WTC11 (cell line): Measurements from ENCODE around the gene TOR1A. TPM values are rescaled to one million over a fixed set of nuclear protein-coding genes. Genes with fewer than 3 reads are reported as not detected.

ENCODE experiments used
- ATAC-seq: fragments of 200-7000 bp; cut with Tn5 transposase; 2 replicates; pipeline ENCODE4 v1.10.0; 2021; ENCODE audit warnings: mild to moderate bottlenecking, moderate library complexity
- CTCF ChIA-PET: fragments of 300-600 bp; sonication (Branson Sonifier 250); formaldehyde crosslinking; loops from one replicate; lab custom pipeline; 2021; ENCODE audit warnings: antibody characterized with exemption; lab: Charles Lee
- POLR2A ChIA-PET: fragments of 350-600 bp; sonication (Branson Sonifier 250); formaldehyde crosslinking; loops from one replicate; lab custom pipeline; 2021; ENCODE audit warnings: antibody characterized with exemption; lab: Charles Lee
- DNase-seq: peaks from one replicate; pipeline ENCODE4 v3.0.0; 2021; ENCODE audit warnings: low spot score
- H3K27ac Mint-ChIP-seq: 2 replicates; pipeline ENCODE4 v1.8.0; 2021; ENCODE audit warnings: mixed read lengths
- H3K27me3 Mint-ChIP-seq: 2 replicates; pipeline ENCODE4 v1.8.0; 2021; ENCODE audit warnings: low read depth, mild to moderate bottlenecking, moderate library complexity, mixed read lengths
- H3K36me3 Mint-ChIP-seq: 2 replicates; pipeline ENCODE4 v1.8.0; 2021; ENCODE audit warnings: mixed read lengths
- H3K4me1 Mint-ChIP-seq: 2 replicates; pipeline ENCODE4 v1.8.0; 2022; ENCODE audit warnings: mixed read lengths
- H3K4me3 Mint-ChIP-seq: 2 replicates; pipeline ENCODE4 v1.8.0; 2021; ENCODE audit warnings: mild to moderate bottlenecking, moderate library complexity, mixed read lengths
- H3K9me3 Mint-ChIP-seq: 2 replicates; pipeline ENCODE4 v1.8.0; 2021; ENCODE audit warnings: mixed read lengths
- CREB1 ChIP-seq: sonication (generic); formaldehyde crosslinking; IDR thresholded peaks from 2 replicates; pipeline ENCODE4 v1.8.0; 2023; ENCODE audit warnings: mild to moderate bottlenecking, missing genetic modification reagents
- CREM ChIP-seq: sonication (generic); formaldehyde crosslinking; IDR thresholded peaks from 2 replicates; pipeline ENCODE4 v1.8.1; 2022; ENCODE audit warnings: mild to moderate bottlenecking, missing genetic modification reagents, moderate library complexity
- EMX1 ChIP-seq: fragments of 250-450 bp; sonication (Bioruptor Pico); IDR thresholded peaks from 2 replicates; pipeline ENCODE4 v1.8.0; 2021; ENCODE audit warnings: mild to moderate bottlenecking
- FOXJ3 ChIP-seq: sonication (generic); formaldehyde crosslinking; IDR thresholded peaks from 2 replicates; pipeline ENCODE4 v1.9.0; 2021; ENCODE audit warnings: missing genetic modification reagents, mild to moderate bottlenecking, borderline replicate concordance
- FOXK1 ChIP-seq: sonication (generic); formaldehyde crosslinking; IDR thresholded peaks from 2 replicates; pipeline ENCODE4 v1.8.0; 2022; ENCODE audit warnings: mild to moderate bottlenecking, moderate library complexity, missing genetic modification reagents
- GRHL2 ChIP-seq: fragments of 250-450 bp; sonication (Bioruptor Pico); IDR thresholded peaks from 2 replicates; pipeline ENCODE4 v1.8.0; 2022; ENCODE audit warnings: mild to moderate bottlenecking, moderate library complexity; ENCODE audit not compliant: insufficient replicate concordance, severe bottlenecking
- GTF2I ChIP-seq: fragments of 250-450 bp; sonication (Bioruptor Pico); conservative IDR thresholded peaks from 2 replicates; pipeline ENCODE4 v1.4.0; 2021; ENCODE audit warnings: mild to moderate bottlenecking
- IRF2 ChIP-seq: sonication (generic); formaldehyde crosslinking; IDR thresholded peaks from 2 replicates; pipeline ENCODE4 v1.8.0; 2022; ENCODE audit warnings: low read depth, missing genetic modification reagents, borderline replicate concordance
- PRDM15 ChIP-seq: sonication (generic); formaldehyde crosslinking; IDR thresholded peaks from 2 replicates; pipeline ENCODE4 v1.8.0; 2022; ENCODE audit warnings: missing genetic modification reagents
- PRRX2 ChIP-seq: fragments of 250-450 bp; sonication (Bioruptor Pico); IDR thresholded peaks from 2 replicates; pipeline ENCODE4 v1.8.0; 2021; ENCODE audit warnings: mild to moderate bottlenecking
- TCF7 ChIP-seq: sonication (generic); formaldehyde crosslinking; IDR thresholded peaks from 2 replicates; pipeline ENCODE4 v1.8.0; 2022; ENCODE audit warnings: mild to moderate bottlenecking, low read depth, missing genetic modification reagents, moderate library complexity
- TP53 ChIP-seq: sonication (generic); formaldehyde crosslinking; IDR thresholded peaks from 2 replicates; pipeline ENCODE4 v1.8.1; 2023; ENCODE audit warnings: mild to moderate bottlenecking, missing genetic modification reagents
- ZMAT4 ChIP-seq: fragments of 250-450 bp; sonication (Bioruptor Pico); IDR thresholded peaks from 2 replicates; pipeline ENCODE4 v1.9.0; 2021; ENCODE audit warnings: mild to moderate bottlenecking
- ZNF425 ChIP-seq: fragments of 250-450 bp; sonication (Bioruptor Pico); conservative IDR thresholded peaks from 2 replicates; pipeline ENCODE4 v1.9.0; 2021; ENCODE audit warnings: mild to moderate bottlenecking
- ZNF512 ChIP-seq: sonication (generic); formaldehyde crosslinking; IDR thresholded peaks from 2 replicates; pipeline ENCODE4 v1.8.1; 2022; ENCODE audit warnings: missing genetic modification reagents, borderline replicate concordance
- total RNA-seq: library from RNA; stranded (reverse); gene quantifications from 3 replicates; pipeline ENCODE4 v1.2.3, GENCODE V29; 2021
- TF ChIP-seq, protein P1 (sequence below): sonication (generic); formaldehyde crosslinking; IDR thresholded peaks from 2 replicates; pipeline ENCODE4 v1.8.0; 2022; ENCODE audit warnings: mild to moderate bottlenecking, missing genetic modification reagents
- TF ChIP-seq, protein P2 (sequence below): fragments of 250-450 bp; sonication (Bioruptor Pico); IDR thresholded peaks from 2 replicates; pipeline ENCODE4 v1.9.0; 2021; ENCODE audit warnings: moderate library complexity, mild to moderate bottlenecking, inconsistent platforms, borderline replicate concordance
- TF ChIP-seq, protein P3 (sequence below): fragments of 200-600 bp; IDR thresholded peaks from 2 replicates; pipeline ENCODE4 v1.8.0; 2022; ENCODE audit warnings: antibody characterized with exemption
- TF ChIP-seq, protein P4 (sequence below): sonication (generic); formaldehyde crosslinking; conservative IDR thresholded peaks from 2 replicates; pipeline ENCODE4 v1.8.1; 2022; ENCODE audit warnings: mild to moderate bottlenecking, missing genetic modification reagents

TOR1A gene
- total RNA-seq, 1 experiment from 2014 or later, result 32.7 TPM

DNA sequence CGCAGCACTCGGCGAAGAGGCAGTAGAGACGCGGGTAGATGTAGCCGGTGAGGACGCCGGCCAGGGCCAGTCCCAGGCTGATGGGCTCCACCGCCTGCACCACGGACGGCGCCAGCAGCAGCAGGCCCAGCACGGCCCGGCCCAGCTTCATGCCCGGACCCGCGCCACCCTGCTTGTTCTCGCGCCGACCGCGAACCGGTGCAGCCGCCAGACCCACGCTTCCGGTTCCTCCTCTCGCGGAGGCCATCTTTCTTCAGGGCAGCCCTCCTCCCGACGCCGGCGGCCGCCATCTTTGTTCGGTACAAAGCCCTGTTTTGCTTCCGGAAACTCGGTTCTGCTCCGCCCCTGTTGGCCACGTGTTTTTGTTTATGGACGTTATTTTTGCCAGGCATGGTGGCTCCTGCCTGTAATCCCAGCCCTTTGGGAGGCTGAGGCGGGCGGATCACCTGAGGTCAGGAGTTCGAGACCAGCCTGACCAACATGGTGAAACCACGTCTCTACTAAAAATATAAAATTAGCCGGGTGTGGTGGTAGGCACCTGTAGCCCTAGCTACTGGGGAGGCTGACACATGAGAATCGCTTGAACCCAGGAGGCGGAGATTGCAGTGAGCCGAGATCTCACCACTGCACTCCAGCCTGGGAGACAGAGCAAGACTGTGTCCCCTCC lies at the start of gene TOR1A (continued):
- peak; percentile 61; the same call in 1 of the 2 replicates for TF ChIP-seq GTF2I
- TF ChIP-seq, protein P1, sequence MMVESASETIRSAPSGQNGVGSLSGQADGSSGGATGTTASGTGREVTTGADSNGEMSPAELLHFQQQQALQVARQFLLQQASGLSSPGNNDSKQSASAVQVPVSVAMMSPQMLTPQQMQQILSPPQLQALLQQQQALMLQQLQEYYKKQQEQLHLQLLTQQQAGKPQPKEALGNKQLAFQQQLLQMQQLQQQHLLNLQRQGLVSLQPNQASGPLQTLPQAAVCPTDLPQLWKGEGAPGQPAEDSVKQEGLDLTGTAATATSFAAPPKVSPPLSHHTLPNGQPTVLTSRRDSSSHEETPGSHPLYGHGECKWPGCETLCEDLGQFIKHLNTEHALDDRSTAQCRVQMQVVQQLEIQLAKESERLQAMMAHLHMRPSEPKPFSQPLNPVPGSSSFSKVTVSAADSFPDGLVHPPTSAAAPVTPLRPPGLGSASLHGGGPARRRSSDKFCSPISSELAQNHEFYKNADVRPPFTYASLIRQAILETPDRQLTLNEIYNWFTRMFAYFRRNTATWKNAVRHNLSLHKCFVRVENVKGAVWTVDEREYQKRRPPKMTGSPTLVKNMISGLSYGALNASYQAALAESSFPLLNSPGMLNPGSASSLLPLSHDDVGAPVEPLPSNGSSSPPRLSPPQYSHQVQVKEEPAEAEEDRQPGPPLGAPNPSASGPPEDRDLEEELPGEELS (CRISPR knock-in tag), result peak; percentile 83; the same call in 1 of the 2 replicates

DNA sequence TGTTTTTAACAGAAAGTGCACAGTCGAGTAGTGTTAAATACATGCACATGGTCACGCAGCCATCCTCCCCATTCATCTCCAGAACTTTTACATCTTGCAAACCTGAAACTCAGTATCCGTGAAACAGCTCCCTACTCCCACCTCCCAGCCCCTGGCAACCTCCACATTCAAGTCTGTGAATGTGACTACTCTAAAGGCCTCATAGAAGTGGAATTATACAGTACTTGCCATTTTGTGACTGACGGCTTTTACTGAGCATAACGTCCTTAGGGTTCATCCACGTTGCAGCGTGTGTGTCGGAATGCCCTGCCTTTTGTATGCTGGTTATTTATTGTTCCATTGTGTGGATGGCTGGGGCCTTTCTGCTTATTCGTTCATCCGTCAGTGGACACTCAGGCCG lies 47.1 kb upstream of the TOR1A start:
- Mint-ChIP-seq H3K27ac (peak overlapping the region; percentile 37; the same call in 1 of the 2 replicates), H3K9me3 (no peaks in the 10 kb centered on the region), H3K4me3 (no peak overlapping the region), H3K4me1 (no peaks in the 10 kb centered on the region), H3K36me3 (peaks cover 2% of the 10 kb centered on the region; the same call in 1 of the 2 replicates), H3K27me3 (no peaks in the 10 kb centered on the region)
- DNase-seq, result no peak
- ATAC-seq, result no peak
- CTCF ChIA-PET, result no interaction called here
- no peak for TF ChIP-seq FOXK1
- TF ChIP-seq, protein P2, sequence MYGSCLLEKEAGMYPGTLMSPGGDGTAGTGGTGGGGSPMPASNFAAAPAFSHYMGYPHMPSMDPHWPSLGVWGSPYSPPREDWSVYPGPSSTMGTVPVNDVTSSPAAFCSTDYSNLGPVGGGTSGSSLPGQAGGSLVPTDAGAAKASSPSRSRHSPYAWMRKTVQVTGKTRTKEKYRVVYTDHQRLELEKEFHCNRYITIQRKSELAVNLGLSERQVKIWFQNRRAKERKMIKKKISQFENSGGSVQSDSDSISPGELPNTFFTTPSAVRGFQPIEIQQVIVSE (CRISPR knock-in tag), result no peak
- TF ChIP-seq CREB1 (CRISPR knock-in tag), result no peak
- TF ChIP-seq TP53 (CRISPR knock-in tag), result no peak
- no peak for TF ChIP-seq ZNF512 (CRISPR knock-in tag)
- TF ChIP-seq PRDM15 (CRISPR knock-in tag), result no peak
- no peak for TF ChIP-seq PRRX2 (CRISPR knock-in tag)
- TF ChIP-seq FOXJ3, result no peak
- no peak for TF ChIP-seq EMX1 (CRISPR knock-in tag)
- no peak for TF ChIP-seq CREM (CRISPR knock-in tag)
- TF ChIP-seq, protein P1 (CRISPR knock-in tag), result no peak
- no peak for TF ChIP-seq IRF2 (CRISPR knock-in tag)
- TF ChIP-seq, protein P3, sequence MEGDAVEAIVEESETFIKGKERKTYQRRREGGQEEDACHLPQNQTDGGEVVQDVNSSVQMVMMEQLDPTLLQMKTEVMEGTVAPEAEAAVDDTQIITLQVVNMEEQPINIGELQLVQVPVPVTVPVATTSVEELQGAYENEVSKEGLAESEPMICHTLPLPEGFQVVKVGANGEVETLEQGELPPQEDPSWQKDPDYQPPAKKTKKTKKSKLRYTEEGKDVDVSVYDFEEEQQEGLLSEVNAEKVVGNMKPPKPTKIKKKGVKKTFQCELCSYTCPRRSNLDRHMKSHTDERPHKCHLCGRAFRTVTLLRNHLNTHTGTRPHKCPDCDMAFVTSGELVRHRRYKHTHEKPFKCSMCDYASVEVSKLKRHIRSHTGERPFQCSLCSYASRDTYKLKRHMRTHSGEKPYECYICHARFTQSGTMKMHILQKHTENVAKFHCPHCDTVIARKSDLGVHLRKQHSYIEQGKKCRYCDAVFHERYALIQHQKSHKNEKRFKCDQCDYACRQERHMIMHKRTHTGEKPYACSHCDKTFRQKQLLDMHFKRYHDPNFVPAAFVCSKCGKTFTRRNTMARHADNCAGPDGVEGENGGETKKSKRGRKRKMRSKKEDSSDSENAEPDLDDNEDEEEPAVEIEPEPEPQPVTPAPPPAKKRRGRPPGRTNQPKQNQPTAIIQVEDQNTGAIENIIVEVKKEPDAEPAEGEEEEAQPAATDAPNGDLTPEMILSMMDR, result no peak
- no peak for TF ChIP-seq ZMAT4 (CRISPR knock-in tag)
- TF ChIP-seq ZNF425 (CRISPR knock-in tag), result no peak
- TF ChIP-seq TCF7 (CRISPR knock-in tag), result no peak
- TF ChIP-seq GRHL2 (CRISPR knock-in tag), result no peak
- TF ChIP-seq, protein P4, sequence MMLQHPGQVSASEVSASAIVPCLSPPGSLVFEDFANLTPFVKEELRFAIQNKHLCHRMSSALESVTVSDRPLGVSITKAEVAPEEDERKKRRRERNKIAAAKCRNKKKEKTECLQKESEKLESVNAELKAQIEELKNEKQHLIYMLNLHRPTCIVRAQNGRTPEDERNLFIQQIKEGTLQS (CRISPR knock-in tag), result no peak
- POLR2A ChIA-PET, result no interaction called here
